ENCODE data around the gene SIL1. TPM values are rescaled to one million over a fixed set of nuclear protein-coding genes. Genes with fewer than 3 reads are reported as not detected.

The SIL1 gene
- total RNA-seq, 4 donors from 2014 or later = 41.4 to 63.1 (median 52.8) TPM

Small RNA genes within 50 kb of the gene (small RNA-seq; reads per million reads assigned to genes)
- gene RNU6-572P = not detected

Other genes with a start within 250 kb of the SIL1 start
- gene MATR3, start 95.4 kb upstream of the SIL1 start, total RNA-seq = 100 to 1,000 TPM; 147 to 231 (median 196) TPM
- 10 to 100 TPM; 70.6 to 99.2 (median 87.3) TPM for gene PAIP2, start 143.5 kb upstream of the SIL1 start, total RNA-seq
- gene SLC23A1, start 184.9 kb upstream of the SIL1 start, total RNA-seq = not detected
- 1 to 10 TPM in 2 of 4 donors, not detected in 2; 2.1 to 2.4 TPM for gene MZB1, start 191.5 kb upstream of the SIL1 start, total RNA-seq
- 1 to 10 TPM in 3 of 4 donors, under 1 TPM in 1; 0.63 to 3.6 (median 1.3) TPM for gene PROB1, start 196.7 kb upstream of the SIL1 start, total RNA-seq
- gene SPATA24, start 205.7 kb upstream of the SIL1 start, total RNA-seq = 1 to 10 TPM in 2 of 4 donors, not detected in 2; 1.9 to 7.2 TPM
- gene DNAJC18, start 241.2 kb upstream of the SIL1 start, total RNA-seq = 10 to 100 TPM in 3 of 4 donors, 1 to 10 TPM in 1; 9.2 to 11.4 (median 10.7) TPM